NT2/D1 (cell line): ENCODE results near the gene P2RX3.

Source experiments
- DNase-seq: peaks from one replicate; pipeline ENCODE4 v3.0.0-alpha.2; 2011; ENCODE audit warnings: low read depth, low spot score
- H3K27me3 ChIP-seq: 2 replicates; pipeline ENCODE4 v1.6.0; 2011; ENCODE audit warnings: mild to moderate bottlenecking; ENCODE audit not compliant: insufficient read length, insufficient read depth
- H3K36me3 ChIP-seq: 2 replicates; pipeline ENCODE4 v1.6.1; 2011; ENCODE audit warnings: mild to moderate bottlenecking, low read length, mixed read lengths; ENCODE audit not compliant: insufficient read depth, insufficient read length
- H3K4me1 ChIP-seq: 2 replicates; pipeline ENCODE4 v1.5.1; 2011; ENCODE audit not compliant: insufficient read depth, insufficient read length
- H3K4me3 ChIP-seq: 2 replicates; pipeline ENCODE4 v1.5.1; 2011; ENCODE audit warnings: low read depth; ENCODE audit not compliant: insufficient read length
- H3K9ac ChIP-seq: 2 replicates; pipeline ENCODE4 v1.6.0; 2011; ENCODE audit warnings: low read depth; ENCODE audit not compliant: insufficient read length
- H3K9me3 ChIP-seq: 2 replicates; pipeline ENCODE4 v1.5.1; 2011; ENCODE audit warnings: mild to moderate bottlenecking, low read length; ENCODE audit not compliant: insufficient read depth
- SUZ12 ChIP-seq: IDR thresholded peaks from 2 replicates; pipeline ENCODE4 v1.6.1; 2011; ENCODE audit not compliant: insufficient read length, insufficient read depth; ENCODE audit errors: extremely low read depth
- YY1 ChIP-seq: IDR thresholded peaks from 2 replicates; pipeline ENCODE4 v1.6.1; 2011; ENCODE audit not compliant: insufficient read length, insufficient read depth
- ZNF274 ChIP-seq: IDR thresholded peaks from 2 replicates; pipeline ENCODE4 v1.6.1; 2011; ENCODE audit warnings: mild to moderate bottlenecking, low read depth, low read length

P2RX3 gene

DNA sequence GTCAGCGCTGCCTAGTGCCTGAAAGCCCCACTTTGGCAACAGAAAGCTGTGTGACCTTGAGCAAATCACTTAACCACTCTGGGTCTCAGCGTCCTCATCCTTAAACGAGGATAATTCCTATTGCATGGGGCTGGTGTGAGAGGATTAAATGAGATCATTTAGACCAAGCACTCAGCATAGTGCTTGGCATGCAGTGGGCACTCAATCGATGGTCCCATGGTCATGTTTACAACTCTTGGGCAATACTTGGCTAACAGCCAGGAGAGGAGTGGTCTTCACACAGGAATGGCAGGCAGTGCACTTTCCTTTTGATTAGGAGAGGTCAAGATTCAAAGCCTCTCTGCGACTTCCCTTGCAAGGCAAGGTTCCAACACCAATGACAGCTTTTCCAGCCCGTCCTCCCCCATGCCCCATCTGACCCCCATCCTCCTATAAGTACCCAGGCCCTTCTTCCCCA, 27.5 kb upstream of the P2RX3 start:
- Histone ChIP-seq H3K9me3 (no peaks in the 10 kb centered on the region), H3K9ac (peak overlapping the region; percentile 73), H3K27me3 (no peaks in the 10 kb centered on the region), H3K4me1 (peaks cover 38% of the 10 kb centered on the region), H3K36me3 (peaks cover 83% of the 10 kb centered on the region), H3K4me3 (peak overlapping the region; percentile 54)
- no peak for TF ChIP-seq SUZ12
- DNase-seq, result no peak

DNA sequence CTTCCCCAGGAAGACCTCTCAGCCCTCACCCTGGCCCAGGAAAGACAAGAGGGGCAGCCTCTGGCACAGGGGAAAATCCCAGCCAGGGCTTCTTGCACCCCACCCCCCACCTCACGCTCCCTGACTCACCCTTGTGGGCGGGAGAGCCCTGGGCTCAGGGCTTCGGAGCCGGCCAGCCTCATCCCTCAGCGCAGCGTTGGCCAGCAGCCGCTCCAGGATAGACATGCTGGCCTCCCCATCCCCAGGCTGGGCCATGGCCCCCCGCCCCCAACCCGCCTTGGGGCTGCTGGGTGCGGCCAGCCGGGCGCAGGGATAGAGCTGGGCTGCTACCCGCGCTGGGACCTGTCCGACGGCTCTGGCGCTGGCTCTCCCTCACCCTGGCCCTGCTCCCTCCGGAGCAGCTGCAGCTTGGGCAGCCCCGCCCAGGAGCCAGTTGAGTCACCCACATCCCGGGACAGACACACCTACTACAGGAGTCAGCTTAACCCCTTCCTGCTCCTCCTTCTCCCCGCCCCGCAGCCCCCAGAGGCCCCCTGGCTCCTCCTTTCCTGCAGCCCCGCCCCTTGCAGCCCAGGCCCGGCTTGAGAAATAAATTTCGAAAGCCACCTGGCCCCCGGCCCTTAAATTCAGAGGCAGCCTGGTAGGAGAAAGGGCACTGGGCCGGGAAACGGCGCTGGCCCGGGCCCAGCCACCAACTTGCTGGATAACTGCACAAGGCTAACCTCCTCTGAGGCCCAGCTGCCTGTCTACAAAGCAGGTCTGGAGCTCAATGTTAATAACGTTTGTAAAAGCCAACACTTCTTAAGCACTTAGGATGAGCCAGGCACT, 26.8 kb upstream of the P2RX3 start:
- peaks cover 87% of the 10 kb centered on the region for H3K36me3 ChIP-seq
- no peak for TF ChIP-seq SUZ12
- TF ChIP-seq YY1, result no peak
- TF ChIP-seq ZNF274, result no peak
- peak; percentile 91 for DNase-seq
- peak overlapping the region; percentile 54 for H3K4me3 ChIP-seq
- peak overlapping the region; percentile 73 for H3K9ac ChIP-seq
- H3K27me3 ChIP-seq, result no peaks in the 10 kb centered on the region
- peaks cover 38% of the 10 kb centered on the region for H3K4me1 ChIP-seq
- no peaks in the 10 kb centered on the region for H3K9me3 ChIP-seq

- Histone ChIP-seq H3K4me3 (no peak overlapping the region), H3K27me3 (no peaks in the 10 kb centered on the region), H3K9me3 (no peaks in the 10 kb centered on the region), H3K36me3 (peaks cover 89% of the 10 kb centered on the region), H3K4me1 (peaks cover 33% of the 10 kb centered on the region), H3K9ac (peak overlapping the region; percentile 58)
- TF ChIP-seq SUZ12, result no peak
- no peak for TF ChIP-seq ZNF274
- no peak for TF ChIP-seq YY1
- DNase-seq, result no peak
Observed at GRCh38 chr11:57312511-57313021, 25.6 kb upstream of the P2RX3 start.

DNA sequence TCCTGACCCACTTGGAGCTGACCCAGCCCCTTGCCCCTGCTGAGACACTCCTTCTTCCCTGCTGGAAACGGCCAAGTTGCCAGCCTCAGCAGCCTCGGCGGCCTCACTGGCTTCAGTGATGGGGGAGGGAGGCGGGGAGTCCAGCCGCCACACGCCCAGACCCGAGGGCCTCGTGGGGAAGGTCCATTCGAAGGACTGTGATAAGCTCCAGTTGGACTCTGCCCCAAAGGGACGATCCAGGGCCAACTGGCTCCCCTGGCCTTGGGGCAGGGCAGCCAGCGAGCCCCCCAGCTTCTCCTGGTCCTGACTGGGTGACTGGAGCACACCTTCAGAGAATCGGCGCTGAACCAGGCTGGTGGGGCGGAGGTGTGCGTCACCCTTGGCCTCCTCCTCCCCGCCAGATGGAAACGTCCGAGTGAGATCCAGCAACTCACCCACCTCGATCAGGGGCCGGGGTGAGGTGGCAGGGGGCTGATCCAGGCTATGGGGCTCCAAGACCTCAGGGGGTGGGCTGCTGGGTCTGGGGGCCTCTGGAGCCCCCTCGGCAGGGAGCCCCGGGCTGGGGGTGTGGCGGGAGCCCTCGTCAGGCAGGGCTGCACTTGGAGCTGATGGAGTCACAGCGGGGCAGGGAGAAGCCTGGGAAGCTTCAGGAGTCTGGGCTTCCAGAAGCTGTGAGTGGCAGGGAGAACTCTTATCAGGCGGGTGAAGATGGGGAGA, 24.9 kb upstream of the P2RX3 start:
- H3K4me3 ChIP-seq, result no peak overlapping the region
- peaks cover 89% of the 10 kb centered on the region for H3K36me3 ChIP-seq
- TF ChIP-seq ZNF274, result no peak
- no peak for TF ChIP-seq YY1
- TF ChIP-seq SUZ12, result no peak
- H3K9me3 ChIP-seq, result no peaks in the 10 kb centered on the region
- DNase-seq, result no peak
- peaks cover 33% of the 10 kb centered on the region for H3K4me1 ChIP-seq
- peak overlapping the region; percentile 58 for H3K9ac ChIP-seq
- no peaks in the 10 kb centered on the region for H3K27me3 ChIP-seq

- Histone ChIP-seq H3K4me1 (peaks cover 36% of the 10 kb centered on the region), H3K27me3 (no peaks in the 10 kb centered on the region), H3K9ac (no peak overlapping the region), H3K4me3 (no peak overlapping the region), H3K36me3 (peaks cover 88% of the 10 kb centered on the region), H3K9me3 (no peaks in the 10 kb centered on the region)
- TF ChIP-seq YY1 (no peak), ZNF274 (no peak), SUZ12 (no peak)
- DNase-seq, result no peak
Observed at GRCh38 chr11:57313788-57314135, 24.4 kb upstream of the P2RX3 start.

DNA sequence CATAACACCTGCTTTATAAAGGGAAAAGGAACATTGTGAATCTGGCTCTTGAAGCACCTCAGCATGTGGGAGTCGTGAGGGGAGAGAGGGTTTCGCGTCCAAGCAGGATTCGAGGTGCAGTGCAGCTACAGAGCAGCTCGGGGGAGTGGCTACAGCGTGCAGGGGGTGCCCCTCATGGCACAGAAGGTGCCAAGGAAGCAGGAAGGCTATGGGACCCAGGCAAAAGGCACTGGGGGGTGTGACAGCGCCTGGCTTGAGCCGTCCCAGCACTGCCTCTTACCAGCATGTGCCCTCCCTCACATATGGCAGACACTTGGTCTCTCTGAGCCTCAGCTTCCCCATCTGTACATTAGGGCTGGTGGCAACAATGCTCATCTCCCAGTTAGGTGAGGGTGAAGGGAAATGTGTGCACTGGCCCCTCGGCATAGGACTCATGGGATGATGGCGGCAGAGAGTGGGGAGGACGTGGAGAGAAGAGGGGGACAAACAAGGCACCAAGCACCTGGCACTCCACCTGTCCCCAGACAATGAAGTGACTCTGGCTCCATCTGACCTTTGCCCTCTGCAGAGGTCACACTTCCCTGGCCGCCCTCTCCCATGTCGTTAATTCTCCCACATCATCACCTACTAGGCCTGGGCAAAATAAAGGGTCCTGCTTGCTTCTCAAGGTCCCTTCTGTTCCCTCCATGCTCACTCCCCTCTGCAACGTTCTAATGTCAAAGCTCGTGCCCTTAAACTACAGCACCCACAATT, 23.8 kb upstream of the P2RX3 start:
- Histone ChIP-seq H3K9me3 (no peaks in the 10 kb centered on the region), H3K36me3 (peaks cover 86% of the 10 kb centered on the region), H3K4me1 (peaks cover 32% of the 10 kb centered on the region), H3K4me3 (no peak overlapping the region), H3K27me3 (no peaks in the 10 kb centered on the region), H3K9ac (no peak overlapping the region)
- no peak for TF ChIP-seq ZNF274
- TF ChIP-seq YY1, result no peak
- TF ChIP-seq SUZ12, result no peak
- DNase-seq, result no peak

- H3K9me3 ChIP-seq, result no peaks in the 10 kb centered on the region
- H3K9ac ChIP-seq, result no peak overlapping the region
- peaks cover 84% of the 10 kb centered on the region for H3K36me3 ChIP-seq
- H3K27me3 ChIP-seq, result no peaks in the 10 kb centered on the region
- DNase-seq, result no peak
- H3K4me1 ChIP-seq, result peaks cover 34% of the 10 kb centered on the region
- H3K4me3 ChIP-seq, result no peak overlapping the region
- TF ChIP-seq ZNF274, result no peak
- no peak for TF ChIP-seq SUZ12
- TF ChIP-seq YY1, result no peak
Observed at GRCh38 chr11:57315491-57315890, 22.7 kb upstream of the P2RX3 start.
